ENCODE results near the gene PANK3. TPM values are rescaled to one million over a fixed set of nuclear protein-coding genes. Genes with fewer than 3 reads are reported as not detected.

Gene PANK3
- total and polyA plus RNA-seq, 4 donors: 10.9 to 79.4 (median 42.4) TPM

GRCh38 chr5:168562279-168562678 lies 16.9 kb downstream of the PANK3 start:
- H3K9me3 ChIP-seq (ENCODE audit: control insufficient read depth in 4 of 4, low read length in 3 of 4): no peaks in the 10 kb centered on the region
- H3K27ac ChIP-seq (ENCODE audit: low read depth in 1 of 2, low read length in 2 of 2): no peak overlapping the region
- H3K9ac ChIP-seq (ENCODE audit: low read depth in 1 of 2, low read length in 2 of 2): no peak overlapping the region
- no peak for DNase-seq (ENCODE audit: low spot score)
- WGBS: 35% methylated on average over 2 of the region's 2 CpGs
- no peaks in the 10 kb centered on the region for H3K27me3 ChIP-seq (ENCODE audit: control insufficient read depth in 4 of 4, insufficient read depth in 4 of 4, low read length in 3 of 4)
- H3K36me3 ChIP-seq (ENCODE audit: control insufficient read depth in 4 of 4, insufficient read depth in 3 of 4, low read depth in 1 of 4, low read length in 3 of 4): peaks cover 0 to 28% (median 13%) of the 10 kb centered on the region in 4 donors
- H3K4me1 ChIP-seq (ENCODE audit: control insufficient read depth in 4 of 4, insufficient read depth in 4 of 4, low read length in 3 of 4): peaks cover 1 to 11% (median 5%) of the 10 kb centered on the region in 4 donors
- no peak overlapping the region for H3K4me3 ChIP-seq (ENCODE audit: low read depth in 1 of 3, low read length in 3 of 3)
- TF ChIP-seq RAD21 (IDR thresholded peaks at IDR 0.05) (no peak), HNF4A (conservative IDR thresholded peaks at IDR 0.05) (peak; percentile 25 to 28)

GRCh38 chr5:168557389-168557788 lies 21.8 kb downstream of the PANK3 start:
- Histone ChIP-seq H3K27ac (ENCODE audit: low read depth in 1 of 2, low read length in 2 of 2) (no peak overlapping the region), H3K9ac (ENCODE audit: low read depth in 1 of 2, low read length in 2 of 2) (no peak overlapping the region), H3K36me3 (ENCODE audit: control insufficient read depth in 4 of 4, insufficient read depth in 3 of 4, low read depth in 1 of 4, low read length in 3 of 4) (peaks cover 1 to 30% (median 24%) of the 10 kb centered on the region in 4 donors), H3K4me3 (ENCODE audit: low read depth in 1 of 3, low read length in 3 of 3) (no peak overlapping the region), H3K9me3 (ENCODE audit: control insufficient read depth in 4 of 4, low read length in 3 of 4) (no peaks in the 10 kb centered on the region), H3K27me3 (ENCODE audit: control insufficient read depth in 4 of 4, insufficient read depth in 4 of 4, low read length in 3 of 4) (no peaks in the 10 kb centered on the region), H3K4me1 (ENCODE audit: control insufficient read depth in 4 of 4, insufficient read depth in 4 of 4, low read length in 3 of 4) (peaks cover 2 to 6% (median 4%) of the 10 kb centered on the region in 4 donors)
- DNase-seq (ENCODE audit: low spot score): no peak
- 94% methylated on average over 2 of the region's 2 CpGs for WGBS
- TF ChIP-seq RXRA (IDR thresholded peaks at IDR 0.05) (no peak), JUND (IDR thresholded peaks at IDR 0.05) (no peak), REST (IDR thresholded peaks at IDR 0.05) (no peak), HNF4G (IDR thresholded peaks at IDR 0.05) (no peak), RAD21 (IDR thresholded peaks at IDR 0.05) (no peak), GABPA (IDR thresholded peaks at IDR 0.05 in 1 of 2, conservative IDR thresholded peaks at IDR 0.05 in 1 of 2) (no peak), YY1 (IDR thresholded peaks at IDR 0.05) (no peak), ZBTB33 (IDR thresholded peaks at IDR 0.05) (no peak), ATF3 (IDR thresholded peaks at IDR 0.05) (no peak), MAX (IDR thresholded peaks at IDR 0.05) (no peak), TAF1 (conservative IDR thresholded peaks at IDR 0.05) (no peak), EGR1 (IDR thresholded peaks at IDR 0.05; ENCODE audit: low read depth in 2 of 2) (no peak), FOXA1 (IDR thresholded peaks at IDR 0.05) (no peak)

Measured in liver (tissue), 9 donors.